ENCODE results near the gene NUDCD2. TPM values are rescaled to one million over a fixed set of nuclear protein-coding genes. Genes with fewer than 3 reads are reported as not detected.

NUDCD2 gene
- polyA plus RNA-seq, 1 donor (not counting 4 experiments of a cell fraction or from before 2014, with no cell fraction given): 15.9 TPM

DNA sequence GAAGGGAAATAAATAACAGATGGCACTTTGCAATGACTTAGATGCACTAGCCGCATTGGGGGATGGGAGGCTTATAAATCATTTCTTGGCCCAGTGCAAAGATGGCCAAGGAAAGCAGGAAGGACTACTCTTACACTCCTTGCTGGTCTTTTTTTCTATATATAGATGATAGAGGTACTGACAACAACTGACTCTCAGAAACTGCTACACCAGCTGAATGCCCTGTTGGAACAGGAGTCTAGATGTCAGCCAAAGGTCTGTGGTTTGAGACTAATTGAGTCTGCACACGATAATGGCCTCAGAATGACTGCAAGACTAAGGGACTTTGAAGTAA, 20.8 kb downstream of the NUDCD2 start:
- H3K79me2 ChIP-seq (ENCODE audit: control insufficient read depth, insufficient read depth, low read length): peaks cover 39% of the 10 kb centered on the region
- H3K4me2 ChIP-seq (ENCODE audit: control insufficient read depth, extremely low read depth, insufficient read depth, low read depth, low read length): peak overlapping the region; percentile 67
- H3K27me3 ChIP-seq (ENCODE audit: control insufficient read depth, extremely low read depth, insufficient read depth, low read length): no peaks in the 10 kb centered on the region
- H3K9ac ChIP-seq (ENCODE audit: control insufficient read depth, extremely low read depth, insufficient read depth, low read length): peak overlapping the region; percentile 12
- peaks cover 20% of the 10 kb centered on the region for H3K4me1 ChIP-seq (ENCODE audit: control insufficient read depth, extremely low read depth, insufficient read depth, low read length)
- H2AFZ ChIP-seq (ENCODE audit: control insufficient read depth, low read length): no peak overlapping the region
- dilution Hi-C loops (cut with MboI; ENCODE audit: extremely low pct_ligation_motif_present, low sequenced_read_pairs): no loop called here
- H3K36me3 ChIP-seq (ENCODE audit: control insufficient read depth in 2 of 2, extremely low read depth in 1 of 2, insufficient read depth in 2 of 2, low read length in 2 of 2): peaks cover 5 to 22% of the 10 kb centered on the region in 2 experiments
- H4K20me1 ChIP-seq (ENCODE audit: control insufficient read depth, extremely low read depth, insufficient read depth, low read length): peaks cover 4% of the 10 kb centered on the region
- H3K9me3 ChIP-seq (ENCODE audit: control insufficient read depth, low read depth, low read length): no peaks in the 10 kb centered on the region
- peak overlapping the region; percentile 93 to 97 (median 97) for H3K4me3 ChIP-seq (ENCODE audit: control insufficient read depth in 2 of 3, extremely low read depth in 1 of 3, insufficient read depth in 2 of 3, low read depth in 1 of 3, low read length in 3 of 3)
- DNase-seq (ENCODE audit: low read depth, low spot score) (no peak), FAIRE-seq (peak; percentile 9)
- H3K9me1 ChIP-seq (ENCODE audit: control insufficient read depth, extremely low read depth, insufficient read depth, low read length): no peaks in the 10 kb centered on the region
- TF ChIP-seq CTCF (optimal IDR thresholded peaks at IDR 0.05 in 1 of 3, IDR thresholded peaks at IDR 0.05 in 1 of 3, conservative IDR thresholded peaks at IDR 0.05 in 1 of 3; ENCODE audit: extremely low read depth in 1 of 3, insufficient read depth in 2 of 3, low read length in 3 of 3): no peak
- no peak for TF ChIP-seq EZH2 (IDR thresholded peaks at IDR 0.05; ENCODE audit: low read length)
- H3K27ac ChIP-seq (ENCODE audit: control insufficient read depth, insufficient read depth, low read length): no peak overlapping the region

DNA sequence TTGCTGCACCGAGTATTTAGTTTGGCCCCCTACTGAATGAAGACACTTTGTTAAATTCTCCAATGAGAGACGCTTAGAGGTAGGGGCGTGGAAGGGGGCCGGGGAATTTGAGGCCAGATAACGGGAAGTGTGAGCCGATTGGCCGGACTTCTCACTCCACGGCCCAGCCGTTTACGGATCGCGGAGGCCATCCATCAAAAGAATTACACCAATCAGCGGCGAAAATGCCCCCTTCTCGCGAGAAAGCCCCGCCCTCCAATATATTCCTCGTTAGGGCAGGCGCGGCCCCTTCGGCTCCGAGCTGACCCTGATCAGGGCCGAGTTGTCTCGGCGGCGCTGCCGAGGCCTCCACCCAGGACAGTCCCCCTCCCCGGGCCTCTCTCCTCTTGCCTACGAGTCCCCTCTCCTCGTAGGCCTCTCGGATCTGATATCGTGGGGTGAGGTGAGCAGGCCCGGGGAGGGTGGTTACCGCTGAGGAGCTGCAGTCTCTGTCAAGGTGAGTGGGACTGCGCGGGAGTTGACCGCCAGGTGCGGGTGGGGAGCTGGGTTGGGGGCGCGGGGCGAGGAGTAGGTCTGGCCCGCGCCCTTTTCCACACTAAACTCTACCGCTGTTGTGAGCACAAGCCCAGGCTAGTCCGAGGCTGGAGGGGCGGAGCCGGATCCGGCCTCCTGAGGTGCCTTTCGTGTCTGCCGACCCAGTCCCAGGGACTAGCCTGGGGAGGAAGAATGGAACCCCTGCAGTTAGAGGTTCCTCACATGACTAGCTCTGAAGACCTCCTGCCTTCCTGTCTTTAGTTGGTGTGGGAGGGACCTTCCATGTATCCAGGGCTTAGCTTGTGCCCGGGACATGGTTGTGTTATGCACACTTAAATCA, 22.4 kb downstream of the NUDCD2 start, which contains the start of gene CCNG1:
TSS of gene CCNG1 (plus strand) at position 287 of the 874 bp plus-strand sequence. CDS start 1,662 bp downstream, outside the sequence.
- Histone ChIP-seq H3K4me3 (ENCODE audit: control insufficient read depth in 2 of 3, extremely low read depth in 1 of 3, insufficient read depth in 2 of 3, low read depth in 1 of 3, low read length in 3 of 3) (peak within 1 kb of the TSS; percentile 93 to 97 (median 97)), H4K20me1 (ENCODE audit: control insufficient read depth, extremely low read depth, insufficient read depth, low read length) (peaks cover 4% of the 10 kb centered on the region), H3K4me2 (ENCODE audit: control insufficient read depth, extremely low read depth, insufficient read depth, low read depth, low read length) (peak within 1 kb of the TSS; percentile 81), H3K4me1 (ENCODE audit: control insufficient read depth, extremely low read depth, insufficient read depth, low read length) (peaks cover 20% of the 10 kb centered on the region), H3K9me1 (ENCODE audit: control insufficient read depth, extremely low read depth, insufficient read depth, low read length) (no peaks in the 10 kb centered on the region), H3K27me3 (ENCODE audit: control insufficient read depth, extremely low read depth, insufficient read depth, low read length) (peaks cover 3% of the 10 kb centered on the region), H3K9ac (ENCODE audit: control insufficient read depth, extremely low read depth, insufficient read depth, low read length) (peak within 1 kb of the TSS; percentile 97), H3K36me3 (ENCODE audit: control insufficient read depth in 2 of 2, extremely low read depth in 1 of 2, insufficient read depth in 2 of 2, low read length in 2 of 2) (peaks cover 4 to 15% of the 10 kb centered on the region in 2 experiments), H2AFZ (ENCODE audit: control insufficient read depth, low read length) (peak within 1 kb of the TSS; percentile 76), H3K79me2 (ENCODE audit: control insufficient read depth, insufficient read depth, low read length) (peaks cover 39% of the 10 kb centered on the region), H3K9me3 (ENCODE audit: control insufficient read depth, low read depth, low read length) (no peaks in the 10 kb centered on the region), H3K27ac (ENCODE audit: control insufficient read depth, insufficient read depth, low read length) (peak within 1 kb of the TSS; percentile 92)
- peak; percentile 26 for DNase-seq (ENCODE audit: low read depth, low spot score)
- no peak for TF ChIP-seq CTCF (optimal IDR thresholded peaks at IDR 0.05 in 1 of 3, IDR thresholded peaks at IDR 0.05 in 1 of 3, conservative IDR thresholded peaks at IDR 0.05 in 1 of 3; ENCODE audit: extremely low read depth in 1 of 3, insufficient read depth in 2 of 3, low read length in 3 of 3)
- dilution Hi-C loops (cut with MboI; ENCODE audit: extremely low pct_ligation_motif_present, low sequenced_read_pairs): no loop called here
- peak; percentile 62 for FAIRE-seq
